Bronchial epithelial cell (primary cell): ENCODE measurements around the gene DPP6. TPM values are rescaled to one million over a fixed set of nuclear protein-coding genes. Genes with fewer than 3 reads are reported as not detected.

Source experiments
- DNase-seq: peaks from one replicate; pipeline ENCODE4 v3.0.0-alpha.2; 2010; ENCODE audit warnings: low read depth
- FAIRE-seq: peaks from 2 replicates; lab custom pipeline; 2011; peaks lifted over from hg19 to GRCh38; lab: Jason Lieb, UNC
- H3K27me3 ChIP-seq: 2 replicates; pipeline ENCODE4 v1.5.1; 2011; ENCODE audit warnings: low read length; ENCODE audit not compliant: control insufficient read depth, insufficient read depth
- H3K36me3 ChIP-seq: 2 replicates; pipeline ENCODE4 v1.5.1; 2011; ENCODE audit warnings: low read length; ENCODE audit not compliant: control insufficient read depth, insufficient read depth
- H3K4me3 ChIP-seq: 2 replicates; pipeline ENCODE4 v1.5.1; 2011; ENCODE audit warnings: mild to moderate bottlenecking, low read depth, low read length, control low read depth
- CTCF ChIP-seq: IDR thresholded peaks from 2 replicates; pipeline ENCODE4 v1.5.1; 2011; ENCODE audit warnings: mild to moderate bottlenecking, moderate library complexity, low read length, control low read depth, inconsistent platforms; ENCODE audit not compliant: insufficient read depth, severe bottlenecking
- total RNA-seq: library from RNA; depleted of rRNA; stranded (reverse); fragments of >200 nt; gene quantifications from 2 replicates; pipeline ENCODE4 v1.2.1, GENCODE V29; 2014

DPP6 gene
- total RNA-seq, 1 donor from 2014 or later, result not detected

GRCh38 chr7:154882931-154883474, 830.8 kb downstream of the DPP6 start:
- no peak overlapping the region for H3K4me3 ChIP-seq
- no peaks in the 10 kb centered on the region for H3K36me3 ChIP-seq
- no peak for TF ChIP-seq CTCF
- peak; percentile 93 for FAIRE-seq
- H3K27me3 ChIP-seq, result no peaks in the 10 kb centered on the region
- DNase-seq, result no peak

GRCh38 chr7:154884348-154884920, 832.2 kb downstream of the DPP6 start:
- FAIRE-seq (peak; percentile 86), DNase-seq (no peak)

GRCh38 chr7:154886591-154886990, 834.4 kb downstream of the DPP6 start:
- DNase-seq (no peak), FAIRE-seq (no peak)
- no peak for TF ChIP-seq CTCF
- Histone ChIP-seq H3K27me3 (no peaks in the 10 kb centered on the region), H3K4me3 (no peak overlapping the region), H3K36me3 (no peaks in the 10 kb centered on the region)

More at GRCh38 chr7:154884348-154884920, 832.2 kb downstream of the DPP6 start:
- H3K4me3 ChIP-seq, result no peak overlapping the region
- no peaks in the 10 kb centered on the region for H3K36me3 ChIP-seq
- H3K27me3 ChIP-seq, result no peaks in the 10 kb centered on the region
- no peak for TF ChIP-seq CTCF

- no peak for FAIRE-seq
- Histone ChIP-seq H3K4me3 (no peak overlapping the region), H3K36me3 (no peaks in the 10 kb centered on the region), H3K27me3 (no peaks in the 10 kb centered on the region)
- DNase-seq, result no peak
- no peak for TF ChIP-seq CTCF
These were observed 836.5 kb downstream of the DPP6 start for GRCh38 chr7:154888690-154889089.

GRCh38 chr7:154892459-154892858, 840.3 kb downstream of the DPP6 start:
- Histone ChIP-seq H3K27me3 (no peaks in the 10 kb centered on the region), H3K4me3 (no peak overlapping the region), H3K36me3 (no peaks in the 10 kb centered on the region)
- TF ChIP-seq CTCF, result no peak
- no peak for FAIRE-seq
- DNase-seq, result no peak

GRCh38 chr7:154896076-154896475, 843.9 kb downstream of the DPP6 start:
- Histone ChIP-seq H3K27me3 (no peaks in the 10 kb centered on the region), H3K4me3 (no peak overlapping the region), H3K36me3 (no peaks in the 10 kb centered on the region)
- no peak for DNase-seq
- TF ChIP-seq CTCF, result no peak
- FAIRE-seq, result no peak
